AG10803 (cell line): ENCODE measurements around the gene NEO1.
"Not testable (repeated sequence)": the region's sequence is repeated elsewhere in the genome, so short reads cannot be mapped to it uniquely, and the experiment has no call there.

Experiments used
- DNase-seq: peaks from one replicate; pipeline ENCODE4 v3.0.0; 2010; ENCODE audit warnings: low read depth
- H3K4me3 ChIP-seq: 2 replicates; pipeline ENCODE4 v1.5.1; 2011; ENCODE audit warnings: mild to moderate bottlenecking, low read length, control low read depth
- TF ChIP-seq, protein P1 (sequence below): conservative IDR thresholded peaks from 2 replicates; pipeline ENCODE4 v1.5.1; 2011; ENCODE audit warnings: mild to moderate bottlenecking, low read length, control low read depth, inconsistent platforms

Gene NEO1

DNA sequence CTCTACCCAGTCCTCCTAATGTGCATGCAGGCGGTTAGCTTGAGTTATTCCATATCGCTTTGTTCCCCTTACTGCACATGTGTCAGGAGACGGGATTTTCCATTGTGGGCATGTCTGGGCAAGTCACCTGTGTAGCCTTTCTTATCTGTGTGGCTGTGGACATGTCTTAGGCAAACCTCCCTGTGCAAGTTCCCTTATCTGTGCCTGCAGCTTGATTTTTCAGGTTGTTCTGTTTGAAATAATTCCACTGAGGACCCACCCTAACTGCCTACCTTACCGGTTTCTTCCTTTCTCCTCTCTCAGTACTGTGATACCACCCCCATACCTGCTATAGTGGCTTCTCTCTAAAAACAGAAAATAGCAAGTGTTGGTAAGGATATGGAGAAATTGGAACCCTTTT lies 113.6 kb downstream of the NEO1 start:
- no peak overlapping the region for H3K4me3 ChIP-seq
- no peak for DNase-seq
- TF ChIP-seq, protein P1, sequence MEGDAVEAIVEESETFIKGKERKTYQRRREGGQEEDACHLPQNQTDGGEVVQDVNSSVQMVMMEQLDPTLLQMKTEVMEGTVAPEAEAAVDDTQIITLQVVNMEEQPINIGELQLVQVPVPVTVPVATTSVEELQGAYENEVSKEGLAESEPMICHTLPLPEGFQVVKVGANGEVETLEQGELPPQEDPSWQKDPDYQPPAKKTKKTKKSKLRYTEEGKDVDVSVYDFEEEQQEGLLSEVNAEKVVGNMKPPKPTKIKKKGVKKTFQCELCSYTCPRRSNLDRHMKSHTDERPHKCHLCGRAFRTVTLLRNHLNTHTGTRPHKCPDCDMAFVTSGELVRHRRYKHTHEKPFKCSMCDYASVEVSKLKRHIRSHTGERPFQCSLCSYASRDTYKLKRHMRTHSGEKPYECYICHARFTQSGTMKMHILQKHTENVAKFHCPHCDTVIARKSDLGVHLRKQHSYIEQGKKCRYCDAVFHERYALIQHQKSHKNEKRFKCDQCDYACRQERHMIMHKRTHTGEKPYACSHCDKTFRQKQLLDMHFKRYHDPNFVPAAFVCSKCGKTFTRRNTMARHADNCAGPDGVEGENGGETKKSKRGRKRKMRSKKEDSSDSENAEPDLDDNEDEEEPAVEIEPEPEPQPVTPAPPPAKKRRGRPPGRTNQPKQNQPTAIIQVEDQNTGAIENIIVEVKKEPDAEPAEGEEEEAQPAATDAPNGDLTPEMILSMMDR: no peak

DNA sequence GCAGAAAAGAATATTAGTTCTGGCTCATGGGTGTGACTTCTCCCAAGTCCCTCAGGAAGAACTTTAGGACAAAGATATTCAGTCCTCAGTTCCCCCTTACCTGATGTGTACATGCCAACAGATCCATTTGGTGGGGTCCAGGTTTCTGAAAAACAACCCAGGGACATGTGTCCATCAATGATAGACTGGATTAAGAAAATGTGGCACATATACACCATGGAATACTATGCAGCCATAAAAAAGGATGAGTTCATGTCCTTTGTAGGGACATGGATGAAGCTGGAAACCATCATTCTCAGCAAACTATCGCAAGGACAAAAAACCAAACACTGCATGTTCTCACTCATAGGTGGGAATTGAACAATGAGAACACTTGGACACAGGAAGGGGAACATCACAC lies 114.4 kb downstream of the NEO1 start:
- not testable (repeated sequence) for H3K4me3 ChIP-seq, DNase-seq

DNA sequence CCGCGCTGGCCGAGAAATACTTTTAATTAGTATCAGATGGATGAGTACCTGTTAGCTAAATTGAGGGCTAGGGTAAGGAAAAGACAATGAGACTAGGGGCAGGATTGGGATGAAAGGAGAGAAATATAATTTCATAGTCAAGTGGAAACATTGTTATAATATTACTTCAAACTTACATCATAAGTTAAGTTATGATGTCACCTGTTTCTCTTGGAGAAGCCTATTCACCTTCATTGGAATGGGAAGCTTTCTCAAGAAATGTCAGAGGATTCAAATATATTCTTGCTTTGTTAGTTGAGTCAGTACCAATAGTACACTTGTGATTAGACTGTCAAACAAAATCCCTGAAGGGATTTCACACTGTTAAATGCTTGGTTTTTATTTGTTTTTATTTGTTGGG lies 116.2 kb downstream of the NEO1 start:
- no peak for DNase-seq
- no peak overlapping the region for H3K4me3 ChIP-seq
- TF ChIP-seq, protein P1: no peak

DNA sequence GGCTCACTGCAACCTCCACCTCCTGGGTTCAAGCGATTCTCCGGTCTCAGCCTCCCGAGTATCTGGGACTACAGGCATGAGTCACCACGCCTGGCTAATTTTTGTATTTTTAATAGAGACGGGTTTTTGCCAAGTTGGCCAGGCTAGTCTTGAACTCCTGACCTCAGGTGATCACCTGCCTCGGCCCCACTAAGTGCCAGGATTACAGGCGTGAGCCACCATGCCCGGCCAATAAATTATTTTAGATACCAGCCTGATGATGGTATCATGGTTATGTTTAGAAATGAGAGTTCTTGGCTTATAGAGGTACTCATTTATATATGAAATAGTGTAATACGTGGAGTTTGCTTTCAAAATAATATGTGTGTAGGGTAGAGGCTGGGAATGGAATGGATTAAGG lies 119.4 kb downstream of the NEO1 start:
- no peak overlapping the region for H3K4me3 ChIP-seq
- no peak for DNase-seq
- TF ChIP-seq, protein P1: no peak

DNA sequence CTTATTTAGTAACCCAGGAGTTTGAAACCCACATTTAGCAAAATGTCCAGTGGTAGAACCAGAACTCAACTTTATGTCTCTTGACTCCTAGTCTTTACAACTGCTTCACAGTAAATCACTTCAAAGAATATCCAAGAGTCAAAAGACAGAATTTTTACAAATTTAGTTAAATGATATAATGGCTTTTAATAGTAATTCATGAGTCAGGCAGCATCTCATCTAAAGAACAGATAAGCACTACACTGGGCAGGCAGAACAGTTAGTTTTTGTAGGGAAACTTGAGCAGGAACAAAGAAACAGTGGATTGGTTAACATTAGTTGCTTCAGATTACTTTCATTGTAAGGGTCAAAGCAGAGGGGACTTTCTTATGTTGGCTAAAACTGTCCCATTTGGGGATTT lies 120.2 kb downstream of the NEO1 start:
- TF ChIP-seq, protein P1: no peak
- H3K4me3 ChIP-seq: no peak overlapping the region
- DNase-seq: no peak

DNA sequence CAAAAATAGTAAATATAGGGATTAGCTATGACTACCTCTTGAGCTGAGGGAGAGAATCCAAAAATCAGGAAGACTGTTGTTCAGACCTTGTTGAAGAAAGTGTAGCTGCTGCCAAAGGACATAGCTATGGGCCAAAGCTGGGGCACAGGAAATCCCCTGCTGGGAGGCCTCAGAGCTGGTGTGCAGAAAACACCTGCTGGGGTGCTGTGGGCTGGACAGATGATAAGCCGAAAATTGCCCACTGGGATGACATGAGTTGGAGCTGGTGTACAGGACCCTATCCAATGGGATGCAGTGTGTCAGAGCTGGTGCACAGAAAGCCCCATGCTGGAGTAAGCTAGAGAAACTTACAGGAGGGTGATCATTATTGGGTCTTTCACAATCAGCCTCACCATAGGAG lies 121.9 kb downstream of the NEO1 start:
- H3K4me3 ChIP-seq: no peak overlapping the region
- no peak for DNase-seq
- TF ChIP-seq, protein P1: no peak

DNA sequence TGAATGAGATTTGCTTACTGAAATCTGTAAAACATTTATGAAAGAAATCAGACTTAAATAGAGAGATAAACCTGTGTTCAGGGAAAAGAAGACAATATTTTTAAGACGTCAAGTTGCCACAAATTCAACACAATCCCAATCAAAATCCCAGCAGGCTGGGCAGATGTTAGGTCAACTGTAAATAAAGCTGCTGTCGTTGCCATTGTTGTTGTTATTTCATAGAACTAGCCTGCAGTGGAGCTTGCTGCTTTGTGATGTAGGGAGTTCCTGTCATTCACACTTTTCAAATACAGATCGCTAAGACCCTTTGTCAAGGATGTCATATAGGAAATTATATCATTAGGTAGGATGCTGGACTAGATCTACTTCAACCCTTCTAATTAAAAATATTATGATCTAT lies 123.1 kb downstream of the NEO1 start:
- no peak for DNase-seq
- TF ChIP-seq, protein P1: no peak
- H3K4me3 ChIP-seq: no peak overlapping the region

DNA sequence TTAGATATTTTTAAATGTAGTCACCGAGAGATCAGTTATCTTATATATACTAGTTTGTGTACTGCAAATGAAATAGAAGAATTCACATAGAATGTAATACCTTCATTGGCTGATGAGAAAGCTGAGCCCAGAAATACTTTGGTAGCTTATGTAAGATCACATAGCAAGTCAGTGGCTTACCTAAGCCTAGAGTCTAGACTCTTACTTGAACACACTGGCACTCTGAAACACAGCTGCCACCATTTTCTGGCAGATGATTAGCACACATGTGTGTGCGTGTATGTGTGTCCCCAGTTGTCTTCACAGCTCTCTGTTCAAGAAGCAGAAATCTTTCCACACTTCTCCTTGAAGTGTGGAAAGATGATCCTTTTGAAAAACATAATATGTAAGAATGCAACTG lies 124.3 kb downstream of the NEO1 start:
- TF ChIP-seq, protein P1: no peak
- no peak overlapping the region for H3K4me3 ChIP-seq
- no peak for DNase-seq
